Measurements from ENCODE around the gene DGKI. TPM values are rescaled to one million over a fixed set of nuclear protein-coding genes. Genes with fewer than 3 reads are reported as not detected.
A peak's percentile ranks its signal among the peaks of the same experiment; 100 is the strongest.

DGKI gene
- total and polyA plus RNA-seq, 2 of the 13 experiments (the other 11 are each of a cell fraction or from before 2014, with no cell fraction given) = 0.09 to 0.17 TPM

DNA sequence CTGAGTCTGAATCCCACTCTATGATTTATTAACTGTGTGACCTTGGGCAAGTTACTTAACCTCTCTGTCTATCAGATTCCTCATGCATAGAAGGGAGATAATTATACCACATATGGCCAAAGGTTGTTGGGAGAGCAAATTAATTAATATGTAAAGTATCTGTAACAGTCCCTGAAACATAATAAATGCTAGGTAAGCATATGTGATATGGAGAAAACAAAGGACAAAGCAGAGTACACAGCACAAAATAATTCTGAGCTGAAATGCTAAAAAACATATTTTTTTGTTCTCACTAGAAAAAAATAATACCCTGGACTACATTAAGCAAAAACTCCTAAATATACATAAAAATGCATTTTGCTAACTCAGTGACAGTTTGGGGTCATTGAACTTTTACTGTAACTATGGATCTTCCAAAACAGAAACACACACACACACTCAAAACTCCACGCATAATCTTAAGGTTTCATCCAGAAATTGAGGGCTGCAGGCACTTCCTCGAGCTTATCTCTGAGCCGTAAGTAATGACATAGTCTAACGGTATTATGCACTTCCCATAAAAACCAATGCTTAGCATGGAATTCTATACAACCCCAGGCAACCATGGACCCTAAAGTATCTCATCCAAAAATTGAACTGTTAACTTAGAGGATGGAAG, 301.6 kb downstream of the DGKI start:
- no TSS peak for BruUV-seq (replicated peaks)

GRCh38 chr7:137544453-137545058, 302.2 kb downstream of the DGKI start:
- no peak for ATAC-seq
- BruUV-seq (replicated peaks) = no TSS peak
- 0% methylated on average over 1 of the region's 1 CpG for WGBS (ENCODE audit: low lambda C conversion rate)
- no peaks in the 10 kb centered on the region for H4K20me1 ChIP-seq (ENCODE audit: insufficient read depth, low read length)
- no peaks in the 10 kb centered on the region for H3K27me3 ChIP-seq (ENCODE audit: control insufficient read depth in 1 of 2, insufficient read depth in 2 of 2, low read length in 2 of 2)
- intact Hi-C loops (cut with micrococcal nuclease; ENCODE audit: unreplicated experiment) (no loop called here), in situ Hi-C loops (cut with HindIII; ENCODE audit: extremely low pct_ligation_motif_present, low pct_unique_long_range_greater_than_20kb) (no loop called here)
- peaks cover 13% of the 10 kb centered on the region for H3K4me1 ChIP-seq (ENCODE audit: insufficient read depth, low read length)
- no peak overlapping the region for H3K27ac ChIP-seq (ENCODE audit: extremely low read length, insufficient read depth, low read length)
- FAIRE-seq = no peak
- TF ChIP-seq UBTF (CRISPR knock-in tag; IDR thresholded peaks at IDR 0.05) (no peak), ZNF317 (CRISPR knock-in tag; IDR thresholded peaks at IDR 0.05) (peak; percentile 72)
- no peak overlapping the region for H3K4me2 ChIP-seq (ENCODE audit: low read depth, low read length)
- no peak overlapping the region for H3K4me3 ChIP-seq (replicated peaks in 1 of 3; ENCODE audit: insufficient read depth in 1 of 3, low read depth in 2 of 3, low read length in 3 of 3)
- H2AFZ ChIP-seq (ENCODE audit: low read length) = no peak overlapping the region
- H3K9me3 ChIP-seq (ENCODE audit: low read length) = no peaks in the 10 kb centered on the region
- CTCF ChIA-PET (ENCODE audit: low intra/inter-chr PET ratio, low total read pairs) = no interaction called here
- H3K36me3 ChIP-seq (replicated peaks in 1 of 2; ENCODE audit: control insufficient read depth in 1 of 2, insufficient read depth in 2 of 2, low read length in 2 of 2) = no peaks in the 10 kb centered on the region
- POLR2A ChIA-PET = no interaction called here
- H3K79me2 ChIP-seq (ENCODE audit: insufficient read depth, low read length) = no peaks in the 10 kb centered on the region
- DNase-seq (ENCODE audit: low spot score) = no peak
- no peak overlapping the region for H3K9ac ChIP-seq (ENCODE audit: insufficient read depth, low read depth, low read length)

More for the DNA sequence above, 301.6 kb downstream of the DGKI start:
- ATAC-seq = peak; percentile 46; the same call in 2 of the 3 replicates
- Histone ChIP-seq H3K9ac (ENCODE audit: insufficient read depth, low read depth, low read length) (no peak overlapping the region), H3K9me3 (ENCODE audit: low read length) (no peaks in the 10 kb centered on the region), H3K79me2 (ENCODE audit: insufficient read depth, low read length) (no peaks in the 10 kb centered on the region), H3K36me3 (replicated peaks in 1 of 2; ENCODE audit: control insufficient read depth in 1 of 2, insufficient read depth in 2 of 2, low read length in 2 of 2) (no peaks in the 10 kb centered on the region), H3K4me1 (ENCODE audit: insufficient read depth, low read length) (peaks cover 13% of the 10 kb centered on the region), H3K4me2 (ENCODE audit: low read depth, low read length) (no peak overlapping the region), H3K27me3 (ENCODE audit: control insufficient read depth in 1 of 2, insufficient read depth in 2 of 2, low read length in 2 of 2) (no peaks in the 10 kb centered on the region), H3K4me3 (replicated peaks in 1 of 3; ENCODE audit: insufficient read depth in 1 of 3, low read depth in 2 of 3, low read length in 3 of 3) (no peak overlapping the region), H2AFZ (ENCODE audit: low read length) (no peak overlapping the region), H3K27ac (ENCODE audit: extremely low read length, insufficient read depth, low read length) (no peak overlapping the region), H4K20me1 (ENCODE audit: insufficient read depth, low read length) (no peaks in the 10 kb centered on the region)
- in situ Hi-C loops (cut with HindIII; ENCODE audit: extremely low pct_ligation_motif_present, low pct_unique_long_range_greater_than_20kb) = no loop called here
- intact Hi-C loops (cut with micrococcal nuclease; ENCODE audit: unreplicated experiment) = no loop called here
- CTCF ChIA-PET (ENCODE audit: low intra/inter-chr PET ratio, low total read pairs) = no interaction called here
- DNase-seq (ENCODE audit: low spot score) = peak; percentile 1
- TF ChIP-seq MAFF (IDR thresholded peaks at IDR 0.05; ENCODE audit: low read depth, low read length) = peak; percentile 47
- TF ChIP-seq GFI1 (CRISPR knock-in tag; IDR thresholded peaks at IDR 0.05; ENCODE audit: borderline replicate concordance) = no peak
- TF ChIP-seq ZNF768 (CRISPR knock-in tag; IDR thresholded peaks at IDR 0.05) = peak; percentile 26; the same call in 1 of the 2 replicates
- no peak for TF ChIP-seq PPARG (CRISPR knock-in tag; conservative IDR thresholded peaks at IDR 0.05)
- TF ChIP-seq MED13 (CRISPR knock-in tag; IDR thresholded peaks at IDR 0.05) = no peak
- peak in 1 of 2 experiments; percentile 66; a peak in 3 of 4 replicates for TF ChIP-seq MAFK (conservative IDR thresholded peaks at IDR 0.05 in 1 of 2, IDR thresholded peaks at IDR 0.05 in 1 of 2; ENCODE audit: low read length in 2 of 2)
- FAIRE-seq = no peak
- WGBS (ENCODE audit: low lambda C conversion rate) = 17% methylated on average over 4 of the region's 4 CpGs
- POLR2A ChIA-PET = no interaction called here
